Stimulated activated CD8-positive, alpha-beta memory T cell treated with anti-CD3 and anti-CD28 coated beads, Interleukin-2, amount 100 ng/mL, for 1 hour (primary cell): Measurements from ENCODE around the gene GBX1.

Experiments
- DNase-seq, 2 donors: peaks; one replicate each; pipeline ENCODE4 v3.0.0-alpha.2; 2020; ENCODE audit warnings: low read depth in 2 of 2

The GBX1 gene

DNA sequence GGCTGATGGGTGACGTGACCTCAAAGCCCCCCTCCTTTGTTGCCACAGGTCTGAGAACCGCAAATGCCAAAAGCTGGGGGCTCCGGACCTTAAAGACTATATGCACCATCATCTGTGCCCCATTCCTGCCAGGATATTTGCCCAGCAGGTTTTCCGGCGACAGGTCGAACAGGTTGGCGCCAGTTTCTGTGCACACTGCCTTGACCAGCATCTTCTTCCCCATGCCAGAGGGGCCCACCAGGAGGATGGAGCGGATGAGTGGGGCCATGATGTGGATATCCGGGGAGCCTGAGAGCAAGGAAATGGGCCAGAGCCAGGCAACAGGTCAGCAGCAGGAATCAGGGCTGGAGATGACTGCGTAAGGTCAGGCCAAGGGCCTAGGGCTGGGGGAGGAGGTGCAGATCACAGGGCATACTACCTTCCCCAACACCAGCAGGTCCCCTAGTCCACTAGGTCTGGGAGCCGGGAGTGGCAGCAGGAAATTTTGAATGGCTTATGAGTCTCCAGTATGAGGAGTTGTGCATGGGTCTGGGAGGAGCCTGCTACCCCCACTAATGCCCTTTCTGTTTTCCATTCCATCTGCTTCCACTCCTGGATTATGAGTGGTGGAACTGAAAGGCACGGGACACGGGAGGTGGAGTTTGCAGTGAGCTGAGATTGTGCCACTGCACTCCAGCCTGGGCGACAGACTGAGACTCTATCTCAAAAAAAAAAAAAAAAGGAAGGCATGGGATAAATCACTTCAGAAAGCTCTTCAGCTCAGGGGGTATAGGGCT is 25.9 kb upstream of the GBX1 start:
- DNase-seq = no peak

DNA sequence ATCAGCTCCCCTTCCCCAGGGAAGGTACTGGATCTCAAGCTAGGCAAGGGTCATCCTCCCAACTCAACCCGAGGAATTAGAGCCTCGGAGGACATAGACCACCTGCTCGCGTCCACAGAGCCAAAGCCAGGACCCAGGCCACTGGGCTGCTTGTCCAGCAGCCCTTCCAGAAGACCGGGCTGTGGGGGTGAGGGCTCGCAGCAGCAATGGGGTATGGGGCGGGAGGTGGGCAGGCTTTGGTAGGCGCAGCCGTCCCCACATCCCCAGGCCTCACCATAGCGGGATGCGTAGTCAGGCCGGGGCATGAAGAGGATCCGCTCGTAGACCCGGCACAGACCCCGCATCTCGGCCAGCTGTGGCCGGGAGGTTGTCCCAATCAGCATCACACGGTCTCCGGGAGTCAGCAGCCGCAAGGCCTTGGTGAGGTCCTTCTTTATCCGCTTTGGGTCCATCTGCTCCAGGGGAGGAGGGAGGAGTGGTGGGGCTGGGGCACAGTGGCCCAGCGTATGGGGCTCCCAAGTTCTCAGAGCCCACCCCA is 24.6 kb upstream of the GBX1 start:
- no peak for DNase-seq

DNA sequence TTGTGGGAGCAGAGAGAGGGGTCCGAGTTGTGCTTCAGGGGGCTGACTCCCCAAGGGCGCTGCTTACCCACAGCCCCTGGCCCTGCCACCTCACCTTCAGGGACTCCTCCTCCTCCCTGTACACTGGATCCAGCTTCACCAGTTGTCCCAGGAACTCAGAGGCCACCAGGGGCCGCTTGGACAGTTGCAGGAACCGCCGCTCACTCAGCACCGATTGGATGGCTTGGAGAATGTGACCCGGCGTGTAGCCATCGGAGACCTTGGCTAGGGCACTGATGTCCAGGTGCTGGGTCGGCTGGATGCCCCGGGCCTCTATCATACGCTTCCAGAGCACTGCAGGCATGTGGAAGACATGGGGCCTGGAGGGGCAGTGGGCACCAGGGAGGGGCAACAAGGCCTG is 24.1 kb upstream of the GBX1 start:
- DNase-seq = no peak

DNA sequence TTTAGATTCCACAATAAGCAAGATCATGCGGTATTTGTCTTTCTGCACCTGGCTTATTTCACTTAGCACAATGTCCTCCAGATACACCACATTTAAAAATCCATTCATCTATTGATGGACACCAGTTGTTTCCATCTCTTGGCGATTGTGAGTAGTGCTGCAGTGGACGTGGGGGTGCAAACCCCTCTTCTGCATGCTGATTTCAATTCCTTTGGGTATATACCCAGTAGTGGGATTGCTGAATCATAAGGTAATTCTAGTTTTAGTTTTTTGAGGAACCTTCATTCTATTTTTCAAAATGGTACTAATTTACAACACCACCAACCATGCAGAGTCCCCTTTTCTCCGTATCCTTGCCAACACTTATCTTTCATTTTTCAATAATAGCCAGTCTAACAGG is 21.5 kb upstream of the GBX1 start:
- no peak for DNase-seq

DNA sequence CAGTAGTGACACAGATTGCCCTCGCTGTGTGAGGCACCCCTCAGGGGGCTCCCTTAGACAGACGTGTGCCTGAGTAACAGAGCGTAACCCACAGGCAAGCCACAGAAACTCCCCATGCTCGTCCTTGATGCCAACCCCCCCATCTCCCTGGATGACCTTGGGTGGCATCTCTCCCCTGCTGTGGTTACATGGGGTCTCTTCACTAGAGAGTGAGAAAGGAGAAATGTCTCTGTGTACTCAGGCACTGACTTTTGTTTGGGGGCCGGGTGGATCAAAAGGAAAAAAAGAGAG is 20.7 kb upstream of the GBX1 start:
- DNase-seq = no peak

DNA sequence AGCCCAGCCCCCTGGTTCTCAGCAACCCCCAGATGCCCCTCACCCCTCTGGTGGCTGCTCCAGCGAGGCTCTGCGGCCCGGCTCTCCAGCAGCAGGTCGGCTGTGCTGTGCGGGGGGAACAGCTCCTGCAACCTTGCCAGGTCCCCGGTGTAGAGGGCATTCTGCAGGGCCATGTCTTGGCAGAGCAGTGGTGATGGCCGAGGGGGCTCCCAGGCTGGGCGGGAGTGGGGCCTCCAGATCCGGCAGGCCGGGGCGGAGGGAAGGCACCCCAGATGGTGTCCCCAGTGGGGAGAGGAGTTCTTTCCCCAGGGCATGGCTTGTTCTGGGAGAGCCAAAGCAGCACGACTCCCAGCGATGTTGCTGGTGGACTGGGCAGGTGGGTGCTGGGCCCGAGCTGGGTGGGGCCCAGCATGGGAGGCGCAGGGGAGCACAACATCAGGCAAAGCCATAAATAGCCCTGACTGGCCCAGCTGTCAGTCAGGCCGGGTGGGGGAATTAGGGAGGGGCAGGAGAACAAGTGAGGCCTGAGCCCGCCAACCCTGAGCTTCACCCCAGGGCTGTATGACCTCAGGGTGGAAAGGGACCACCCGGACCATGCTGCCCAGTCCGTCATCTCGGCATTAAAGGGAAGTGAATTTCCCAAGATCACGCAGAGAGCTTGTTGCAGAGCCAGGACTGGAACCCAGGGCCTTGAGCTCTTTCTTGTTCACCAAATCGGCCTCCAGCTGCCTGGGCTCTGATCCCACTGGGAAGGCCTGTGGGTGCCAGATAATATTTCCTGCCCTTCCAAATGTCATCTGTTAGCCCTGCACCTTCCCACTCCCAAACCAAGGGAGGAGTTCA is 20.1 kb upstream of the GBX1 start:
- DNase-seq = no peak

DNA sequence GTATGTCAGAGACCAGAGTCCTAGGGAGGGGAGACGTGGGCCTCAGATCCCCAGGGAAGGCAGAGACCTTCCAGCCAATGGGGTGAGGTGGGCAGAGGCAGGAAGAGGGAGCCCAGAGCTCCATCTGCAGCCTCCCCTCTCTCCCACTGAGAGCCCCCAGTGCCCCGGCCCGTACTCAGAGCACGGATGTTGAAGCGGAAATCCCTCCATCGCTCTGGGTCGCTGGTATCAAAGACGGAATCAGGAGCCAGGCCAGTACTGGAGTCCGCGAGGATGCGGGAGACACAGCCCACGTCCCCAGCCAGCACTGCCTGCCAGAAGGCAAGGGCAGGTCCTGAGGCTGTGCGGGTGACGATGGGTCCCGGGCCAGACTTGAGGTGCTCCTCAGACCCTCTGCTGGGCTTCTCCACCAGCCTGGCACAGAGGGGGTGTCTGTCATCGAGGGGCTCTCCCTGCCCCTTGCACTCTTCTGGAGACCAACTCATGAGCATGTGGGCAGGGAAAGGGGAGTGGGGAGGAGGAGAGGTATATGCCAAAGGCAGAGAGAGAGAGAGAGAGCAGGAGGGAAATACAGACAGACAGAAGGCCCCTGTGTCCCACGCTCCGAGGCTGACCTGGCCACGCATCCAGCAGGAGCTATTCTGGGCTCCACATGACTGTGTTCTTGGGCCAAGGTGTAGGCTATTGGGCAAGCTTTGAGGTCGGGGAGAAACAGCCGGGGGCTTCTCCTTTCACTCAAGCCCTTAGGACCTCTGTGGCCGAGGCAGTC is 19.3 kb upstream of the GBX1 start, which contains the start of gene ASB10:
Gene ASB10 (minus strand): TSS at position 611 of the 769 bp plus-strand sequence. CDS start 120 bp downstream, at position 491.
- no peak for DNase-seq

DNA sequence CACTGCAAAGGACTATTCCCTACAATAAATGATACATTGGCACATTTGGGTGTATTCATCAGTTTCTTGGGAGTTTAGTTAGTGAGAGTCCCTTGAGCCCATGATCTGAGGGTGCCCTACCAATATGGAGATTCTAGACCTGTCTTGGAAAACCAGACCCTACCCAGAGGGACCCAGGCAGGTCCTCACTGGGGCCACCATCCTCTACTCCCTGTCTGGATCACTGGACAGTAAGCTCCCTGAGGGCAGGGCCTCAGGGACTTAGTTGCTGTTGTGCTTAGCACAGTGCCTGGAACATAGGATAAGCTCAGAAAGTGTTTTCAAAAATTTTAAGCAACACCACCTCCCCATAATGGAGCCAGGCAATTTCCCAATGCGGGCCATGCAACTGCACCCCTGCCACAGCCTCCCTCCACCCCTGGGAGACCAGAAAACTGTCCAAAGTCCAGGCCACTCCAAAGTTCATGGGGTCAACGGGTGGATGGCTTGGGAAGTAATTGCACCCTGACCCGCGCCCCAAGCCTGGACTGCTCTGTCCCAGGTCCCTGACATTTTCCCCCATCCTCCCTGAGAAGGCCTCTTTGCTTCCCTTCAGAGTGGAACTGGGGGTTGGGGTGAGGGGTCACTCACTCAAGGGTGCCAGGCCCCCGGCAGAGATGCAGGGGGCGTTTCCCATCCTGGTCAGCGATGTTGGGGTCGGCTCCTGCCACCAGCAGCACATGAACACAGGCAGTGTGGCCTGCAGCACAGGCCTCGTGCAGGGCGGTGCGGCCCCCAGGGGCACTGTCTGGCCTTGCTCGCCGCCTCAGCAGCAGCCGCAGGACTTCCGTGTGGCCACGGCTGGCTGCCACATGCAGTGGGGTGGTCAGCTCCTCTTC is 18.5 kb upstream of the GBX1 start:
- no peak for DNase-seq

DNA sequence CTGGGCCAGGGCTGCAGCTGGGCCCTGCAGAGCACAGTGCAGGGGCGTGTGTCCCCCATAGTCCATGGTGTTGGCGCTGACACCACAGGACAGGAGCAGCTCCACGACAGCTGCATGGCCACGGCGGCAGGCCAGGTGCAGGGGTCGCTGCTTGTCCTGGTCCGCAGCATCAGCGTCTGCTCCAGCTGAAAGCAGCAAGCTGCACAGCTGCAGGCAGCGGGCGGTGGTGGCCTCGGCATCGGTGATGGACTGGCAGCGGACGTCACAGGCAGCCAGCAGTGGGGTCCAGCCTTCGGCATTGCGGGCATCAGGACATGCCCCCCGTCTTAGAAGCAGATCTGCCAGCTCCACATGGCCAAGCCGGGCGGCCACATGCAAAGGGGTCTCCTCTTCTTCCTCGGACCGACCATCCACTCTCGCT is 13.5 kb upstream of the GBX1 start:
- DNase-seq = no peak

DNA sequence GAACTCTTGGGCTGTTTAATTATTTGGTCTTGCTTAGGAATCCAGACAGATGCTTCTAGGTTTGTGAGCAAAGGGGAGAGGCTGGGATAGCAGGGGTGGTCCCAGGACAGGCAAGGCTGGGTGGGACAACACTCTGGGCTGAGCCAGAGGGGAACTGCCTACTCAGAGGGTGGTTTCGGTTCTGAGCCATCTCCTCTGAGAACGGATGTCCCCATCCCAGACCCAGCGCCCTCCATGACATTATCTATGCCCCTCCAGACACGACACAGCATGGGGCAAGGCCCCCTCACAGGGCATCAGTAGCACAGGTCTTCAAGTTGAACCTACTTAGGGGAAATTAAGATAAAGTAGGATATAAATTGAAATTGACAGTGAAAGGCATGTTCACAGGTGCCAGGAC is 12.5 kb upstream of the GBX1 start:
- DNase-seq = no peak

DNA sequence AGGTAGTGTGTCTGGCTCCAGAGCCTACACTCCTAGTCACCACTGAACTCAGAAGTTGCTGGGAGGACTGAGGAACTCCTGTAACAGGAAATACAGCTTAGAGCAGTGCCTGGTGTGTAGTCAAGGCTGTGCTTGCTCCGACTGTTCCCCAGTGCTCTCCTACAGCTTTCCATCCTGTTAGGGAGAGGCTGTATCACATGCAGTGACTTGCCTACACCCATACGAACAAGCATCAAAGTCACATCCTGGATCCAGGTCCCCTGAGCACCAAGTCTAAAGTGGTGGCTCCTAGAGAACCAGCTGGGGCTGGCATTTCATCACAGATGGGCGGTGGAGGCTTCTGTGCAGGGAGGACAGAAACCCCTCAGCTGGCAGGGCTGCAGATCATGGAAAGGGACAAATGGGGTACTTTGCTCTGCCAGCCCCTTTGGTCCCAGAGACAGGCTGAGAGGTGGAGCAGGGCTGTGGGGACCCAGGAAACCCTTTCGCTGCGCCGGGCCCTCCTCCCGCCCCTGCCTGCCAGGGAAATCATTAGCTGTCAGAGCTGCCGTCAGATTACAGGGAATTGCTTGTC is 11.9 kb upstream of the GBX1 start:
- DNase-seq = no peak

DNA sequence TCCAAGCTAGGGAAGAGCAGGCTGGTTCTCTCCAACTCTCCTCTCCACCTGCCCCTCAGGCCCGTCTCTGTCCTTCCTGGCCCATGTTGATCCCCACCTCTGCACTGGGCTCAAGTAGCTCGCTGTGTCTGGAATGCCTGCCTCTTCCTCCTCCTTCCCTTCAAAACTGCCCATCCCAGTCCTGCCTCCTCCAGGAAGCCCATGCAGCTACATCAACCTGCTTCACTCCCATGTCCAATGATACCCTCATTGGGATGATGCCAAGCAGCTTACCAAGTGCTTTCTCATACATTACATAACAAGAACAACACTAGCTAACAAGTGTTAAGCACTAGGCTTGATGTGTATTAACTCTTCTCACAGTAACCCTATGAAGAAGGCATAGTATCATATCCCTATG is 11.3 kb upstream of the GBX1 start:
- no peak for DNase-seq

DNA sequence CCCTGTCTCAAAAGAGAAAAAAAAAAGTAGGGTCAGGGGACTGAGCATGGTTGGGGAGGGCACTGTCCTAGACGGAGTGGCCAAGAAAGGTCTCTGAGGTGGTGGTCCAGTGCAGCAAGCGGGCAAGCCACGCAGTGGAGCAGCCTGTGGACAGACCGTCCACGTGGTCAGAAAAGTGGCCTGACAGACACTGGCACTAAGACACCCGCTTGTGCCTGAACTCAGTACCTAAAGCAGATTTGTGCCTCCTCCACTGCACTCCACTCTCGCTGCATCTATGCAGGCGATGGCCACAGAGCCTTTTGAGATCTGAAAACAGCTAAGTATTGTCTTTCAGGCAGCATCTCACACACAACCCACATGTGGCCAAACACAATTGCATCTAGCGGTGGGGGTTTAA is 10.7 kb upstream of the GBX1 start:
- DNase-seq = no peak

DNA sequence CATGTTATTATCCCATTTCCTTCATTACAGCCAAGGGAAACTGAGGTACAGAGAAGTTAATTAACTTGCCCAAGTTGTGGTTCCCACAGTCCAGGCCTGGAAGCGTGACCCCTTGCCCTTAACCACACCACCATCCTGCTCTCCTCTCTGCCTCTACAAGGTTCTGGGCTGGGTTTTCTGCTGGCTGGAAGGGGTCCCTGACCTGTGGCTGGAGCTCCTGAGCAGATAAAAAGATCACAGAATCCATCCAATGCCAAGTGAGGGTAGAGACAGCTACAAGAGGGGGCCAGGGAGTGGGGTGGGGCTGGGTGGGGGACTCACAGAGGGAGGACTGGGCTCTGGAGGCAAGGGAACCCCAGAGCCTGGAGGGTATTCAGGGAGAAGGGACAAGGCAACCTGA is 9.8 kb upstream of the GBX1 start:
- DNase-seq = no peak

DNA sequence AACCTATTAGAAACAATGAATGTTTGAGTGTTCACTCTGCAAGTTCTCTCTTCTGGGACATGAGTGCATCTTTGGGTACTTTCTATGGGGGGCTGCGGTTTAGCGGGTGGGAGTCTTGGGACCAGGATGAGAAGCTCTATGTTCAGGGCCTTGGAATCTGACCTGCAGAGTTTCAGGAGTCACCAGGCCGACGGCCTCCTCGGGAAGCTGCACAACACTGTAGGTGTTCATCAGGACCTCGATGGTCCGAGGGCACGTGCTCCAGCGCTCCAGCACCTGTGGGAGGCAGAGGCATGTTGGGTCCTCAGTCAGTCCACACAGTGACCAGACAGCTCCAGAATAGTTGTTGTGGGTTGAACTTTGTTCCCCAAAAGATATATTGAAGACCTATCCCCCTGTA is 8.9 kb upstream of the GBX1 start:
- no peak for DNase-seq

DNA sequence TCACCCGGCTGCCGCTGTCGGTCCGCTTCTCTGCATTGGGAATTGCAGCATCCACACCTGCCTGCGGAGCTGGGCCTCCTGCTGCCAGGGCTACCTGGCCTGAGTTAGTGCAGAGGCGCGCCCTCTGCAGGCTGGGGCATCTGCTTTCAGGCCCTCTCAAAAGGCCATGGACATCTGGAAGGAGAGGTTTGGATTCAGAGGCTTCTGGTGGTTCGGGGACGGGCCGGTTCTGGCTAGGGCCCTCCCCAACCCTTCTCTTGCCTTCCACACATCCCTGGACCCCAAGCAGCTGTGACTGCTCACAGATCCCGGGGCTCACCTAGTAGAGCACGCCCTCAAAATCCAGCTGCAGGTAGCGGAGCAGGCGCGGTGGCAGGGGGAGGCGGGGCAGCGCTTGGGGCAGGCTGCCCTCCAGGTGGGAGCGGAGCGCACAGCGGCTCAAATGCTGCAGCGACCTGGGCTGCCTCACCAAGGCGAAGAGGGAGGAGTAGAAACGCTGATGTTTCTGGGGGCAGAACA is 8.4 kb upstream of the GBX1 start:
- DNase-seq = no peak

DNA sequence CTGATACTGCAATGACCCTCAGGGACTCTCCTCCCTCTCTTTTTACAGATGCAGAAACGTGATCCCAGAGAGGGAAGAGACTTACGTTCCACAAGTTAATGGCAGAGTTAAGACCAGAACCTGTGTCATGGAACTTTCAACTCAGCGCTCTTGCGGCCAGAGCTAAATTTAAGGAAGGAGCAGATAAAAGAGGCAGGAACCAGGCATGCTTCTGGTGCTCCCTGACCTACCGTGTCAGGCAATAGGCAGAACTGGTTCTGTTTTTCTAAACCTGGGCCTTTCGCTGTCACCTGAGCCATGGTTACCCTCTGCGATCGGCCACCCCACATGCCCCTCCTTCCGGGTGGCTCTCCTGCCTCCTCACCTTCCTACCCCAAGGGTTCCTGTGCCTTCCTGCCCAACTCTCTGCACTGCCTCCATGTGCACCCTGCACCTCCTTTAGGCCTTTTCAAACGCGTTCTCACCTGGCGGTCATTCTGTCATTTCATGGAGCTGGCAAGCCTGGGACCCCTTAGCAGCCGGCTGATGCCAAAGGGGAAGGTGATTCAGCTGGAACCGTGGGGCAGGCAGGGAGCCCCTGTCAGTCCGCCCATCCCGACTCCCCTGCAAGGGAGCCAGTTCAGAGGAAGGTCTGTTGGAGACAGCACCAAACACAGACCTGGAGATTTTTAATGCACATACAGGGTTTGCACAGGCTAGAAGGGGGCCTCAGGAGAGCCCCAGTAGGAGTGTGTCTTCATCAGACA is 7.7 kb upstream of the GBX1 start:
- no peak for DNase-seq

DNA sequence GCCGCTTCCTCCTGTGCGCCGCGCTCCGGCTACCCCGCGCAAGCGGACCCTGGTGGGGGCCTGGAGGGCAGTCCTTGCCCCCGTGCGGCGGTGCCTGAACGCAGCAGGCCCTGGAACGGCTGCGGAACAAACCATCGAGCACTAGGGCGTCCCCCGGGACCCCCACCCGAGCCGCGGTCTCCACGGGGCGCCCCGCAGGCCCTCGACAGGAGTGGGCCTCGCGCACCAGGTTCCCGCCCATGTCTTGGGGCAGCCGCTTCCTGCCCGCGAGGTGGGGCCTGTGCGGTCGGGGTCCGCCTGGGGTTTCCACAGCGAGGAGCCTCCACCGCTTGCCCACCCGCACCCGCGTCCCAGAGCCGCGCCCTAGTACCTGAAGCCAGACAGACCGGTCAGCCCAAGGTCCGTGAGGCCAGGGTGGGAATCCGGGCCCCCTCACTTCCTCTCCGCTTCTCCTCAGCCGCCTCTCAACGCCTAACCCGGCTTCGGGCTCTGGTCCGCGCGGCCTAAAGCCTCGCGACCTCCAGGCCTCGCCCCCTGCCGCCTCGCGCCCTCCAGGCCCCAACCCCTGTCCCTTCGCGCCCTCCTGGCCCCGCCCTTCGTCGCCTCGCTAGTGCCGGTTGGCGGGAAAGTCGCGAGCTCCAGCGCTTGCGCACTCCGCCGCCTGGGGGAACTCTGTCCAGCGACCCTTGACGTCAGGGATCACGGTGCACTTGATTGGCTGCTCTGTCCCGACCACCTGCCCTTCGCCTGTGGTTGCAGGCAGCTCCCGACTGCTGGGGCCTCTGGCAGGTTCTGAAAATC is 7.0 kb upstream of the GBX1 start:
- DNase-seq = no peak
